PC-9 (cell line): ENCODE measurements around the gene ASCC1. TPM values are rescaled to one million over a fixed set of nuclear protein-coding genes. Genes with fewer than 3 reads are reported as not detected.
A peak's percentile ranks its signal among the peaks of the same experiment; 100 is the strongest.

Experiments used
- BruUV-seq: library from RNA; stranded (reverse); fragments of 400-500 nt; replicated peaks from 2 replicates; lab custom pipeline; 2021; lab: Mats Ljungman, UMichigan
- CTCF ChIA-PET: fragments of 300-600 bp; sonication (Branson Sonifier 250); formaldehyde crosslinking; loops from one replicate; lab custom pipeline; 2022; ENCODE audit warnings: antibody characterized with exemption; lab: Charles Lee
- POLR2A ChIA-PET: fragments of 300-600 bp; sonication (Branson Sonifier 250); formaldehyde crosslinking; loops from one replicate; lab custom pipeline; 2022; ENCODE audit warnings: antibody characterized with exemption; ENCODE audit not compliant: unreplicated experiment; lab: Charles Lee
- DNase-seq, 2 experiments: peaks; one replicate each; pipeline versions ENCODE4 v3.0.0 to v3.0.0-alpha.2; 2015 to 2022; ENCODE audit warnings: mixed read lengths in 1 of 2
- H2AFZ ChIP-seq: fragments of 200-600 bp; sonication (generic); 2 replicates; pipeline ENCODE4 v1.8.1; 2017; ENCODE audit warnings: antibody characterized with exemption
- H3F3A ChIP-seq: fragments of 200-600 bp; sonication (generic); 2 replicates; pipeline ENCODE4 v1.8.1; 2017; ENCODE audit warnings: antibody characterized with exemption, mild to moderate bottlenecking, low read depth; ENCODE audit not compliant: insufficient read depth
- H3K27ac ChIP-seq: fragments of 200-600 bp; sonication (generic); 2 replicates; pipeline ENCODE4 v1.6.1; 2016; ENCODE audit warnings: mixed run types
- H3K27me3 ChIP-seq: fragments of 200-600 bp; sonication (generic); 2 replicates; pipeline ENCODE4 v1.6.1; 2016; ENCODE audit warnings: low read depth, mixed run types; ENCODE audit not compliant: insufficient read depth
- H3K36me3 ChIP-seq: fragments of 200-600 bp; sonication (generic); 2 replicates; pipeline ENCODE4 v1.6.1; 2016; ENCODE audit warnings: low read depth, mixed run types
- H3K4me1 ChIP-seq: fragments of 200-600 bp; sonication (generic); replicated peaks from 2 replicates; pipeline ENCODE4 v1.6.1; 2016; ENCODE audit warnings: mixed run types; ENCODE audit not compliant: insufficient read depth
- H3K4me2 ChIP-seq: fragments of 200-600 bp; sonication (generic); 2 replicates; pipeline ENCODE4 v1.6.1; 2017; ENCODE audit warnings: mixed run types
- H3K4me3 ChIP-seq: fragments of 200-600 bp; sonication (generic); 2 replicates; pipeline ENCODE4 v1.6.1; 2016; ENCODE audit warnings: mixed run types
- H3K79me2 ChIP-seq: fragments of 200-600 bp; sonication (generic); 2 replicates; pipeline ENCODE4 v1.6.1; 2017; ENCODE audit warnings: low read depth, mixed run types
- H3K9me2 ChIP-seq: fragments of 200-600 bp; sonication (generic); 2 replicates; pipeline ENCODE4 v1.8.1; 2017; ENCODE audit warnings: mild to moderate bottlenecking; ENCODE audit not compliant: insufficient read depth
- H3K9me3 ChIP-seq: fragments of 200-600 bp; sonication (generic); 2 replicates; pipeline ENCODE4 v1.8.1; 2016; ENCODE audit warnings: low read depth; ENCODE audit not compliant: insufficient read depth
- H4K20me1 ChIP-seq: fragments of 200-600 bp; sonication (generic); 2 replicates; pipeline ENCODE4 v1.8.1; 2017; ENCODE audit not compliant: insufficient read depth
- CTCF ChIP-seq: fragments of 200-600 bp; sonication (generic); conservative IDR thresholded peaks from 2 replicates; pipeline ENCODE4 v1.6.1; 2017; ENCODE audit warnings: mixed run types, antibody characterized with exemption, mild to moderate bottlenecking, moderate library complexity
- EZH2 ChIP-seq: fragments of 200-600 bp; sonication (generic); IDR thresholded peaks from 2 replicates; pipeline ENCODE4 v1.8.0; 2017; ENCODE audit warnings: antibody characterized with exemption, low read depth
- intact Hi-C: fragments of 100-400 bp; cut with micrococcal nuclease; formaldehyde crosslinking; loops from one replicate; pipeline ENCODE4 v1.10.0; 2022; ENCODE audit not compliant: unreplicated experiment
- total RNA-seq: library from RNA; stranded (reverse); gene quantifications from 2 replicates; pipeline ENCODE4 v1.2.3, GENCODE V29; 2021

Gene ASCC1
- total RNA-seq, 1 experiment from 2014 or later = 129 TPM

- Histone ChIP-seq H2AFZ (no peak overlapping the region), H3F3A (peaks cover 36% of the 10 kb centered on the region), H3K4me3 (no peak overlapping the region), H3K79me2 (no peaks in the 10 kb centered on the region), H3K9me3 (no peaks in the 10 kb centered on the region), H3K4me1 (peaks cover 49% of the 10 kb centered on the region), H3K9me2 (no peaks in the 10 kb centered on the region), H3K27me3 (no peaks in the 10 kb centered on the region), H3K27ac (peak overlapping the region; percentile 68), H3K4me2 (peak overlapping the region; percentile 46), H3K36me3 (peaks cover 24% of the 10 kb centered on the region), H4K20me1 (no peaks in the 10 kb centered on the region)
- intact Hi-C loops = loop anchor here (1.0 to 5.0 kb wide), 4 partner anchors 17 to 175 kb away; partner anchors contain the start of gene DDIT4
- BruUV-seq = no TSS peak
- ChIA-PET CTCF (no interaction called here), POLR2A (no interaction called here)
- TF ChIP-seq CTCF (no peak), EZH2 (no peak)
- peak; percentile 84 to 100 for DNase-seq
These were observed 118.4 kb downstream of the ASCC1 start for GRCh38 chr10:72097448-72098300.

GRCh38 chr10:72096115-72097000, 119.7 kb downstream of the ASCC1 start:
- Histone ChIP-seq H3K9me3 (no peaks in the 10 kb centered on the region), H3K4me2 (peak overlapping the region; percentile 46), H3K27ac (peak overlapping the region; percentile 68), H3K36me3 (peaks cover 27% of the 10 kb centered on the region), H3K79me2 (no peaks in the 10 kb centered on the region), H3K27me3 (no peaks in the 10 kb centered on the region), H4K20me1 (no peaks in the 10 kb centered on the region), H3K4me3 (no peak overlapping the region), H3K9me2 (no peaks in the 10 kb centered on the region), H3K4me1 (peaks cover 53% of the 10 kb centered on the region), H3F3A (peaks cover 37% of the 10 kb centered on the region), H2AFZ (no peak overlapping the region)
- no peak for TF ChIP-seq EZH2
- no peak for TF ChIP-seq CTCF
- ChIA-PET CTCF (interaction anchor here (1.1 kb wide), 1 partner anchor 47 kb away, joined by 6 read pairs; no protein-coding TSS in a partner anchor), POLR2A (no interaction called here)
- no TSS peak for BruUV-seq
- intact Hi-C loops = loop anchor here (2.0 to 5.0 kb wide), 2 partner anchors 74 to 176 kb away; partner anchors contain the start of gene DDIT4
- peak; percentile 52 to 66 for DNase-seq

- peaks cover 62% of the 10 kb centered on the region for H3K4me1 ChIP-seq
- no peaks in the 10 kb centered on the region for H3K27me3 ChIP-seq
- H3K9me2 ChIP-seq = no peaks in the 10 kb centered on the region
- no peak for DNase-seq
- H2AFZ ChIP-seq = no peak overlapping the region
- ChIA-PET CTCF (interaction anchor here (0.6 to 1.1 kb wide), 2 partner anchors 24 to 46 kb away, joined by 6 to 9 read pairs; no protein-coding TSS in a partner anchor), POLR2A (no interaction called here)
- no peak for TF ChIP-seq CTCF
- no peak for TF ChIP-seq EZH2
- H4K20me1 ChIP-seq = no peaks in the 10 kb centered on the region
- no peaks in the 10 kb centered on the region for H3K79me2 ChIP-seq
- H3K36me3 ChIP-seq = peaks cover 27% of the 10 kb centered on the region
- no peak overlapping the region for H3K4me3 ChIP-seq
- H3K4me2 ChIP-seq = no peak overlapping the region
- peaks cover 44% of the 10 kb centered on the region for H3F3A ChIP-seq
- no TSS peak for BruUV-seq
- no peaks in the 10 kb centered on the region for H3K9me3 ChIP-seq
- no peak overlapping the region for H3K27ac ChIP-seq
- intact Hi-C loops = loop anchor here (5.0 kb wide), 1 partner anchor 177 kb away; the partner anchor contains the start of gene DDIT4
These were observed 120.9 kb downstream of the ASCC1 start for GRCh38 chr10:72095195-72095594.
